T47D (cell line): ENCODE measurements around the gene PACC1.
"Not testable (repeated sequence)": the region's sequence is repeated elsewhere in the genome, so short reads cannot be mapped to it uniquely, and the experiment has no call there.

Experiments used
- DNase-seq, 2 experiments: peaks; one replicate each; pipeline versions ENCODE4 v3.0.0 to v3.0.0-alpha.2; 2011 to 2012; ENCODE audit warnings: low read depth in 1 of 2, low spot score in 1 of 2
- JUND ChIP-seq: IDR thresholded peaks from 2 replicates; pipeline ENCODE4 v1.6.1; 2012; ENCODE audit warnings: low read depth
- in situ Hi-C: cut with HindIII; loops from 2 replicates; pipeline ENCODE4 v1.10.0; 2016; ENCODE audit warnings: low sequenced_read_pairs, low pct_unique_long_range_greater_than_20kb

The PACC1 gene

DNA sequence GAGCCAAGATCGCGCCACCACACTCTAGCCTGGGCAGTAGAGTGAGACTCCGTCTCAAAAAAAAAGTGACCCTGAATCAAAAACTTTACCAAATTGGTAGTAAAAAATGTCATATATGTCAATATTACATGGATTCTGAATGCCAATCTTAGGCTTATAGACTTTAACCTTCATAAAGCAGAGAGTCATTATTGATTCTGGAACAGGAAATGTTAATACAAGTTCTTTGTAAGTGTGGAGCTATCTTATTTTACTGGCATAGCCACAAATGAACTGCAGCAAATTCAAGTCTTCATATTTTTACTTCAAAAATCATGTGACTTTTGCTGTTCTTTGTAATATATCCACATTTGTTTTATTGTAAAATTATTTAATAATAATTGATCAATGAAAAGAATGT is 88.1 kb downstream of the PACC1 start:
- in situ Hi-C loops, result no loop called here

DNA sequence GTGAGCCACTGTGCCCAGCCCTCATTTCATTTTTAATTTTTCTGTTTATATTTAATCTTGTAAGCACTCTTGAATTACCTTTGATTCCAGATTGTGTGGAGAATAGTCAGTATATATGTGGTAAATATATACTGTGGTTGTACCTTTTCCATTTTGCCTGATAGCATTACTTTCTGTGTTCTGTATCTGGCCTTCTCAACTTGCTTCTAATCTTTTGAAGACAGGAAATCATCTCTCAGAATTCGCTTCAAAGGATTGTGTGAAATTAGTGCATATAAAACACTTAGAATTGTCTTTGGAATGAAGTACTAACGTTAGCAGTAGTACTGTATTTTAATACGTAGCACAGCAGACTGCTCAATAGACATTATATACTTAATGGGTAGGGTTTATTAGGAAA is 91.6 kb downstream of the PACC1 start:
- in situ Hi-C loops, result no loop called here
- DNase-seq, result no peak
- TF ChIP-seq JUND, result no peak

More for the DNA sequence above, 88.1 kb downstream of the PACC1 start:
- TF ChIP-seq JUND, result no peak
- DNase-seq, result no peak

DNA sequence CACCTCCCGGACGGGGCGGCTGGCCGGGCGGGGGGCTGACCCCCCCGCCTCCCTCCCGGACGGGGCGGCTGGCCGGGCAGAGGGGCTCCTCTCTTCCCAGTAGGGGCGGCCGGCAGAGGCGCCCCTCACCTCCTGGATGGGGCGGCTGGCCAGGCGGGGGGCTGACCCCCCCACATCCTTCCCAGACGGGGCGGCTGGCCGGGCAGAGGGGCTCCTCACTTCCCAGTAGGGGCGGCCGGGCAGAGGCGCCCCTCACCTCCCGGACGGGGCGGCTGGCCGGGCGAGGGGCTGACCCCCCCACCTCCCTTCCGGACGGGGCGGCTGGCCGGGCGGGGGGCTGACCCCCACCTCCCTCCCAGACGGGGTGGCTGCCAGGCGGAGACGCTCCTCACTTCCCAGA is 93.7 kb downstream of the PACC1 start:
- in situ Hi-C loops, DNase-seq: not testable (repeated sequence)

DNA sequence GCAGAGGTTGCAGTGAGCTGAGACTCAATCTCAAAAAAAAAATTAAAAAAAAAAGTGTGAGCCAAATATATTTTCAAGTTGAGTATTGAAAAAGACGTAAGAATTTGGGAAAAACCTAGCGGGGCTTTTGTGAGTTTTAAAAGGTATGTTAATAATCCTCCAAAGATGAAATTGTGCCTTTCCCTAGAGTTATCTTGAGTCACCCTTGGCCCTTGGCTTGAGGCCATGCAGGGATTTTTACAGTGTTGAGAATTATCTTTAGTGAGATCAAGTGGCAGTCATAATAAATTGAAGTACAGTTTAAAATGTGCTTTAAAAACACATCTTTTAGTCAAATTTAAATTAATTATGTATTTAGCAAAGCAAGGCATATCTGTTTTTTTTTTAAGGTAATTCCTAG is 96.8 kb downstream of the PACC1 start:
- TF ChIP-seq JUND, result no peak
- DNase-seq, result no peak
- in situ Hi-C loops, result no loop called here

DNA sequence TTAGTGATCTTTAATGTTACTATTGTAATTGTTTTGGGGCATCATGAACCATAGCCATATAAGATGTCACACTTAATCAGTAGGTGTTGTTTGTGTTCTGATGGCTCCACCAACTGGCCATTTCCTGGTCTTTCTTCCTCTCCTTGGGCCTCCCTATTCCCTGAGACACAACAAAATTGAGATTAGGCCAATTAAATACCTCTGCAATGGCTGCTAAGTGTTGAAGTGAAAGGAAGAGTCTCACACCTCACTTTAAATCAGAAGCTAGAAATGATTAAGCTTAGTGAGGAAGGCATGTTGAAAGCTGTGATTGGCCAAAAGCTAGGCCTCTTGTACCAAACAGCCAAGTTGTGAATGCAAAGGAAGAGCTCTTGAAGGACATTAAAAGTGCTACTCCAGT is 98.8 kb downstream of the PACC1 start:
- DNase-seq, result peak in 1 of 2 experiments; percentile 71
- TF ChIP-seq JUND, result no peak
- in situ Hi-C loops, result no loop called here

DNA sequence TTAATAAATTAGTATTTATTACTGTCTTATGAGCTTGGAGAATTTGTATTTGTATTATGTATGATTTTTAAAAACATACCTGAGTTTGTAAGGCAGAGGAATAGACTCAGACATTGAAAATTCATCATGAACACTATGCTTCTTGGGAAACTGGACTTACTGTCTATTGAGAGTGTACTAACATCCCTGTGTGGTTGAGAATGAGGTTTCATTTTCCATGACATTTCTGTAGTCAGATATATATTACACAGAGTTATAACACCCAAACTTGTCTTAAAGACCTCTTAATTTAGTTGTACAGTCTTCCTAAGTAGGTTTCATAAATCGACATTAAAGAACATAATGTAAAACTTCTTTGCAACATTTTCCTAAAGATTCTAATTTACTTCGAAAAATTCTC is 99.5 kb downstream of the PACC1 start:
- in situ Hi-C loops, result no loop called here
- TF ChIP-seq JUND, result no peak

More for the DNA sequence above, 99.5 kb downstream of the PACC1 start:
- no peak for DNase-seq
